HG03565 (cell line): ENCODE data around the gene CRPPA.

Experiments
- ATAC-seq: cut with Tn5 transposase; IDR thresholded peaks from one replicate; pipeline ENCODE4 v1.9.1; 2021; ENCODE audit warnings: mild to moderate bottlenecking, moderate library complexity; ENCODE audit not compliant: unreplicated experiment

CRPPA gene

GRCh38 chr7:16428182-16428581 lies 6.8 kb upstream of the CRPPA start:
- ATAC-seq, result no peak

GRCh38 chr7:16423761-16424160 lies 2.4 kb upstream of the CRPPA start:
- ATAC-seq, result no peak

- no peak for ATAC-seq
These were observed 1.6 kb upstream of the CRPPA start for GRCh38 chr7:16422917-16423316.

GRCh38 chr7:16422103-16422435 lies 731 bp upstream of the CRPPA start:
- ATAC-seq, result no peak

- ATAC-seq, result peak; percentile 73
These were observed 547 bp downstream of the CRPPA start for GRCh38 chr7:16420649-16421332.

GRCh38 chr7:16420329-16420648 lies 1.0 kb downstream of the CRPPA start:
- no peak for ATAC-seq

- no peak for ATAC-seq
These were observed 1.5 kb downstream of the CRPPA start for GRCh38 chr7:16419859-16420258.

- ATAC-seq, result no peak
These were observed 2.2 kb downstream of the CRPPA start for GRCh38 chr7:16419126-16419525.

- no peak for ATAC-seq
These were observed 3.4 kb downstream of the CRPPA start for GRCh38 chr7:16417906-16418305.

GRCh38 chr7:16416289-16417282 lies 4.8 kb downstream of the CRPPA start:
- ATAC-seq, result no peak

GRCh38 chr7:16412274-16413254 lies 8.8 kb downstream of the CRPPA start:
- no peak for ATAC-seq

GRCh38 chr7:16411391-16411790 lies 9.9 kb downstream of the CRPPA start:
- ATAC-seq, result no peak

- no peak for ATAC-seq
These were observed 11.6 kb downstream of the CRPPA start for GRCh38 chr7:16409777-16410176.

- no peak for ATAC-seq
These were observed 16.7 kb downstream of the CRPPA start for GRCh38 chr7:16404636-16405035.

- no peak for ATAC-seq
These were observed 17.9 kb downstream of the CRPPA start for GRCh38 chr7:16403475-16403874.

GRCh38 chr7:16402940-16403339 lies 18.4 kb downstream of the CRPPA start:
- ATAC-seq, result no peak

GRCh38 chr7:16402091-16402490 lies 19.2 kb downstream of the CRPPA start:
- ATAC-seq, result no peak

GRCh38 chr7:16400893-16401275 lies 20.5 kb downstream of the CRPPA start:
- no peak for ATAC-seq

- ATAC-seq, result no peak
These were observed 21.1 kb downstream of the CRPPA start for GRCh38 chr7:16399916-16400892.

GRCh38 chr7:16399265-16399831 lies 22.0 kb downstream of the CRPPA start:
- no peak for ATAC-seq
